Measurements from ENCODE around the gene NAALADL2.
"Not testable (repeated sequence)": the region's sequence is repeated elsewhere in the genome, so short reads cannot be mapped to it uniquely, and the experiment has no call there.

Gene NAALADL2

GRCh38 chr3:175073219-175073905 lies 214.2 kb downstream of the NAALADL2 start:
- H3K4me3 ChIP-seq (ENCODE audit: low read depth, low read length), result no peak overlapping the region
- no peak for TF ChIP-seq CTCF (IDR thresholded peaks at IDR 0.05; ENCODE audit: insufficient read depth, low read depth, low read length, missing control alignments)
- no peak for DNase-seq (ENCODE audit: low read depth)

- TF ChIP-seq CTCF (IDR thresholded peaks at IDR 0.05; ENCODE audit: insufficient read depth, low read depth, low read length, missing control alignments), result no peak
- no peak for DNase-seq (ENCODE audit: low read depth)
- no peak overlapping the region for H3K4me3 ChIP-seq (ENCODE audit: low read depth, low read length)
Observed at GRCh38 chr3:175075269-175075668, 216.1 kb downstream of the NAALADL2 start.

GRCh38 chr3:175077216-175077615 lies 218.1 kb downstream of the NAALADL2 start:
- no peak for DNase-seq (ENCODE audit: low read depth)
- H3K4me3 ChIP-seq (ENCODE audit: low read depth, low read length), result no peak overlapping the region
- TF ChIP-seq CTCF (IDR thresholded peaks at IDR 0.05; ENCODE audit: insufficient read depth, low read depth, low read length, missing control alignments), result no peak

GRCh38 chr3:175082631-175083030 lies 223.5 kb downstream of the NAALADL2 start:
- no peak for TF ChIP-seq CTCF (IDR thresholded peaks at IDR 0.05; ENCODE audit: insufficient read depth, low read depth, low read length, missing control alignments)
- DNase-seq (ENCODE audit: low read depth), result no peak
- no peak overlapping the region for H3K4me3 ChIP-seq (ENCODE audit: low read depth, low read length)

GRCh38 chr3:175087128-175087527 lies 228.0 kb downstream of the NAALADL2 start:
- DNase-seq (ENCODE audit: low read depth); H3K4me3 ChIP-seq (ENCODE audit: low read depth, low read length): not testable (repeated sequence)

- no peak overlapping the region for H3K4me3 ChIP-seq (ENCODE audit: low read depth, low read length)
- TF ChIP-seq CTCF (IDR thresholded peaks at IDR 0.05; ENCODE audit: insufficient read depth, low read depth, low read length, missing control alignments), result no peak
- DNase-seq (ENCODE audit: low read depth), result no peak
Observed at GRCh38 chr3:175088766-175089380, 229.7 kb downstream of the NAALADL2 start.

- DNase-seq (ENCODE audit: low read depth), result no peak
- no peak overlapping the region for H3K4me3 ChIP-seq (ENCODE audit: low read depth, low read length)
- no peak for TF ChIP-seq CTCF (IDR thresholded peaks at IDR 0.05; ENCODE audit: insufficient read depth, low read depth, low read length, missing control alignments)
Observed at GRCh38 chr3:175091426-175092114, 232.4 kb downstream of the NAALADL2 start.

Measured in GM12865 (cell line).